Effector memory CD4-positive, alpha-beta T cell (primary cell): ENCODE results near the gene ACER3.

Experiments
- DNase-seq, 3 donors: peaks; one replicate each; pipeline ENCODE4 v3.0.0-alpha.2; 2020
- H3K27ac ChIP-seq: 2 replicates; pipeline ENCODE4 v1.7.0; 2013; ENCODE audit warnings: mild to moderate bottlenecking, low read length, moderate library complexity; ENCODE audit not compliant: insufficient read depth, poor library complexity, severe bottlenecking
- H3K27me3 ChIP-seq: replicated peaks from 2 replicates; pipeline ENCODE4 v1.7.0; 2013; ENCODE audit warnings: mild to moderate bottlenecking, low read length; ENCODE audit not compliant: insufficient read depth, control insufficient read depth, poor library complexity, severe bottlenecking
- H3K36me3 ChIP-seq: 2 replicates; pipeline ENCODE4 v1.7.0; 2013; ENCODE audit warnings: mild to moderate bottlenecking, low read length, moderate library complexity; ENCODE audit not compliant: control insufficient read depth, insufficient read depth
- H3K4me1 ChIP-seq: 2 replicates; pipeline ENCODE4 v1.7.0; 2013; ENCODE audit warnings: low read length, mild to moderate bottlenecking; ENCODE audit not compliant: control insufficient read depth, insufficient read depth, poor library complexity, severe bottlenecking
- H3K4me3 ChIP-seq: 2 replicates; pipeline ENCODE4 v1.7.0; 2013; ENCODE audit warnings: low read length, low read depth, mild to moderate bottlenecking; ENCODE audit not compliant: insufficient read depth, poor library complexity, severe bottlenecking
- H3K9me3 ChIP-seq: 2 replicates; pipeline ENCODE4 v1.7.0; 2013; ENCODE audit warnings: mild to moderate bottlenecking, low read length, moderate library complexity; ENCODE audit not compliant: control insufficient read depth

ACER3 gene

DNA sequence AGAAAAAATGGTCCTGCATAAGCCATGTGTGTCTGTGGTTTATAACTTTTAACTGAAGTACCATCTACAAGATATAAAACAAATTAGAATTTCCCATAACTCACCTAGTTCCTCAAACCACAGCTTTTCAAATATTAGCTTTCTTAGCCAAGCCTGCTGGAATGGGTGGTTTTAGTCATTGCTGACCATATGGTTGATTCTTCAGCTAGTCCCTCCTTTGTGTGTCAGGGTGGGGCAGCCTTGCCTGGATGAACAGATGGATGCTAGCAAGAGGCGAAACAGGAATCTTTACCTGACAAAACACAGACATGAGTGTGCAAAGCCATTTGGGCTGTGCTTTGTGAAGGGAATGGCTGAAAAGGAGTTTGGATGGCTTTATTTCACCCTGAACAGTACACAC, 166.6 kb downstream of the ACER3 start:
- Histone ChIP-seq H3K4me3 (no peak overlapping the region), H3K4me1 (no peaks in the 10 kb centered on the region), H3K36me3 (no peaks in the 10 kb centered on the region), H3K9me3 (no peaks in the 10 kb centered on the region), H3K27me3 (no peaks in the 10 kb centered on the region), H3K27ac (no peak overlapping the region)
- DNase-seq, result no peak

DNA sequence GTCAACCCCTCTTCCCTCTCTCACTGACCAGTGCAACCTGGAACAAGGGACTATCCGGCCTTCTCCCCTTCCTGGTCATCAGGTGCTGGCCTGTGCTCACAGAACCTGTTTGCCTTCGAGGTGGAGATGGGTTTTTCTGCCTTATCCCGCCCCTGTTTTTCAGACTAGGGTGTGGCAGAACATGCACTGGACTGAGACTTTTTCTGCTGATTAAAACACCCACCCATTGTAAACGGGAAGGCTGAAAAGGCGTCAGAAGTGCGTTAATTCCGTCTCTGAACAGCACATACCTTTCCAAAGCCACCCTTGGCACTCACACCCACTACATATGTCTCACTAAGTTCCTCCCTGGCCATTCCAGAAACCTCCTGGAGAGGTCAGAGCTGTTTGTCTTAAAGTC, 169.1 kb downstream of the ACER3 start:
- DNase-seq, result no peak

DNA sequence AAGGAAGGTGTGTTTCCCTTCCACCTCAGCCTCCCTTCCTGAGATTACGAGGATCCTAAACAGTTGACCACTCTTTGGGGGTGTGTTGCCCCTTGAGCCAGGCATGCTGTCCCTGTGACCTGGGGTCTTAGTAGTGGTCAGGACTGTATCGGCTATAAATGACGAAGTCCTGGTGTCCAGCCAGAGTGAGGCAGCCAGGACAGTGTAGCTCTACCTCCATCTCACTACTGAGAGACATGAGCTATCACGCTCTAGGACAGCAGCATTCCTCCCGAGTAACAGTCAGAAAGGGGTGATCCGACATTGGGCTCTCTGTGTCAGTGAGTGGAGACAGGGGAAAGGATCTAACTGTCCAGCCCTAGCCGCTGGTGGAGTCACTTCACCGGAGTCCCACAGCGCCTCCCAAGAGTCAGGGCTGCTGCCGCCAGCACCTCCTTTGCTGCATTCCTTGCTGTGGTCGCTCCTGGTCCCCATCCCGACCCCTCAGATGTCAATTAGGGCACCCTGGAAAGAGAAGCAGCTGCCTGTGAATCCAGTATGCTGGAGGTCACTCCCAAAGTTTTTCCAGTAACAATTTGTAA, 170.2 kb downstream of the ACER3 start:
- Histone ChIP-seq H3K27me3 (no peaks in the 10 kb centered on the region), H3K4me3 (no peak overlapping the region), H3K27ac (no peak overlapping the region), H3K4me1 (no peaks in the 10 kb centered on the region), H3K36me3 (no peaks in the 10 kb centered on the region), H3K9me3 (no peaks in the 10 kb centered on the region)
- no peak for DNase-seq

More for the DNA sequence above, 169.1 kb downstream of the ACER3 start:
- H3K9me3 ChIP-seq, result no peaks in the 10 kb centered on the region
- no peaks in the 10 kb centered on the region for H3K4me1 ChIP-seq
- no peak overlapping the region for H3K27ac ChIP-seq
- H3K4me3 ChIP-seq, result no peak overlapping the region
- H3K36me3 ChIP-seq, result no peaks in the 10 kb centered on the region
- no peaks in the 10 kb centered on the region for H3K27me3 ChIP-seq

DNA sequence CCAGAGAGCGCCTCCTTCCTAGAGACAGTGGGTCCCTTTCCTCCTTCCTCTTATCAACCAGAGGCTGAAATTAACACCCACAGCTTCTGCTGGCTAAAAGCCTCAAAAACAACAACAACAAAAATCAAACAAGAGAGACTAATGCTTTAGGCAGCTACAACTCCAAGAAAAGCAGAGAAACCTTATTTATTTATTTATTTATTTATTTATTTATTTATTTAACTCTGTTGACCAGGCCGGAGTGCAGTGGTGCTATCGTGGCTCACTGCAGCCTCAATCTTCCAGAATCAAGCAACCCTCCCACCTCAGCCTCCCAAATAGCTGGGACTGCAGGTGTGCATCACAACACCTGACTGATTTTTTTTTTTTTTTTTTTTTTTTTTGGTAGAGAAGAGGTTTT, 170.9 kb downstream of the ACER3 start:
- no peaks in the 10 kb centered on the region for H3K4me1 ChIP-seq
- no peak for DNase-seq
- H3K4me3 ChIP-seq, result no peak overlapping the region

DNA sequence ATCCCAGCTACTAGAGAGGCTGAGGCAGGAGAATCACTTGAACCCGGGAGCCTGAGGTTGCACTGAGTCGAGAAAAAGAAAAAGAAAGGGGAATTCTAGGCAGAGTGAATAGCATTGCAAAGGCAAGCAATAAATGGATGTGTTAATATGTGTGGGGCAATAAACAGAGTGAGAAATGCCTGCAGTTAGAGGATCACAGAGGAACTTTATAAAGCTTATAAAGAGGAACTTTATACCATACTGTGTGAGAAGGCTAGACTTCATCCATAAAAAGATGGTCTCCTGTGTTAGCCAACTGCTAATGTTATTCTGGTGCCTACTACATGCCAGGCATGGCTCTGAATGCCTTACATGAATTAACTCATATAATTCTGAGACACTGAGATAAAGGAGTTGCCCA, 174.3 kb downstream of the ACER3 start:
- no peak for DNase-seq
- Histone ChIP-seq H3K4me3 (no peak overlapping the region), H3K36me3 (no peaks in the 10 kb centered on the region), H3K27ac (no peak overlapping the region), H3K27me3 (peaks cover 6% of the 10 kb centered on the region), H3K9me3 (no peaks in the 10 kb centered on the region), H3K4me1 (peaks cover 4% of the 10 kb centered on the region)

More for the DNA sequence above, 170.9 kb downstream of the ACER3 start:
- H3K27ac ChIP-seq, result no peak overlapping the region
- no peaks in the 10 kb centered on the region for H3K9me3 ChIP-seq
- H3K36me3 ChIP-seq, result no peaks in the 10 kb centered on the region
- H3K27me3 ChIP-seq, result no peaks in the 10 kb centered on the region

DNA sequence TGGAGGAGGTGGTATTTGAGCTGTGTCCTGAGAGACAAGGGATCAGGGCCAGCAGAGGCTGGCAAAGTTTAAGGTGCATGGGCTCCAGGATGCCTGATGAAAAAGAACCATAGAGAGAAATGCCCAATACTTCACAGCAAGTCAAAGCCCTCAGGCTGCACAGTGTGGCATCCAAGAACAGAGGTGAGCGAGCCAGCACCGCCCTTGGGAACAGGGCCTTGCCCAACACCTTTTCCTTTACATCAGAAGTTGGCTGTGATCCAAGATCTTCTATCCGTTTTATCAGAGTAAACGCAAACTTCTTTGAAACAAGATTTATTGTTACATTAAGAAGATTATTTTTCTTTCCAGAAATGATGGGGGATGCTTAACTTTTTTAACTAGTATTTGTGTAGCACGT, 174.9 kb downstream of the ACER3 start:
- Histone ChIP-seq H3K36me3 (no peaks in the 10 kb centered on the region), H3K27ac (no peak overlapping the region), H3K27me3 (peaks cover 6% of the 10 kb centered on the region), H3K4me1 (peaks cover 4% of the 10 kb centered on the region), H3K9me3 (no peaks in the 10 kb centered on the region), H3K4me3 (no peak overlapping the region)
- no peak for DNase-seq

DNA sequence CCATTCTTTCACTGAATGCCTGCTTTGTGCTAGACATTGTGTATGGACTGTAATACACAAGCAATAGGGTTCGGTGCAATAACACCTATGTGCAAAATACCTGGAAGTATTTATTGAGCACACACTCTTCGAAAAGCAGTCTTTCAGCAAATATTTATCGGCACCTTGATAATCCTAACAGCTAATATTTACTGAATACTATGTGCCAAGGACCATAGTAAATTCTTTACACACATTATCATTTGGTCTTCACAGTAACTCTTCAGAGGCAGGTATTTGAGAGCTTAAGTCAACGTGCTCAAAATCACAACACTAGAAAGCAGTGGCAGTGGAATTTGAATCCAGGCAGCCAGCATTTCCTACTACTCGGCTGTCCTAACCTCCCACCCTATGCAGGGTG, 175.7 kb downstream of the ACER3 start:
- H3K36me3 ChIP-seq, result no peaks in the 10 kb centered on the region
- H3K27me3 ChIP-seq, result peaks cover 6% of the 10 kb centered on the region

DNA sequence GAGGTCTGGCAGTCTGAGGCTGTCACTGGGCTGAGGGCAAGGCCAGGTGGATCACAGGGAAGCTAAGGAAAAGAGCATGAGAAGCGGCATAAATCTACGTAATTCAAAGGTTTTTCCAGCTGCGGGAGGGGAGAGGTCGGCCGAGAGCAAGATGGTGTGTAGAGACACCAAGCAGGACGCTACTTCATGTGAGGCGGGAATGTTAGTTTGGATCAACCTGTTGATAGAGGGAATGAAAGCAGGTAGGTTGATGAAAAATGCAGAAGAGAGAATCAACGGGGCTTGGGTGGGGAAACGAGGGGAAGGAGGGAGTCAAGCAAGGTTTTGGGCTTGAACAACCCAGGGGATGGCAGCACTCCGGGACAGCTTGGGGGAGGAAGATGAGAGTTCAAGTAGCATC, 176.3 kb downstream of the ACER3 start:
- Histone ChIP-seq H3K4me1 (peaks cover 4% of the 10 kb centered on the region), H3K27ac (no peak overlapping the region), H3K27me3 (peaks cover 6% of the 10 kb centered on the region), H3K4me3 (no peak overlapping the region), H3K36me3 (no peaks in the 10 kb centered on the region), H3K9me3 (no peaks in the 10 kb centered on the region)
- no peak for DNase-seq

More for the DNA sequence above, 175.7 kb downstream of the ACER3 start:
- no peaks in the 10 kb centered on the region for H3K9me3 ChIP-seq
- no peak overlapping the region for H3K27ac ChIP-seq
- DNase-seq, result no peak
- H3K4me3 ChIP-seq, result no peak overlapping the region
- H3K4me1 ChIP-seq, result peaks cover 4% of the 10 kb centered on the region

DNA sequence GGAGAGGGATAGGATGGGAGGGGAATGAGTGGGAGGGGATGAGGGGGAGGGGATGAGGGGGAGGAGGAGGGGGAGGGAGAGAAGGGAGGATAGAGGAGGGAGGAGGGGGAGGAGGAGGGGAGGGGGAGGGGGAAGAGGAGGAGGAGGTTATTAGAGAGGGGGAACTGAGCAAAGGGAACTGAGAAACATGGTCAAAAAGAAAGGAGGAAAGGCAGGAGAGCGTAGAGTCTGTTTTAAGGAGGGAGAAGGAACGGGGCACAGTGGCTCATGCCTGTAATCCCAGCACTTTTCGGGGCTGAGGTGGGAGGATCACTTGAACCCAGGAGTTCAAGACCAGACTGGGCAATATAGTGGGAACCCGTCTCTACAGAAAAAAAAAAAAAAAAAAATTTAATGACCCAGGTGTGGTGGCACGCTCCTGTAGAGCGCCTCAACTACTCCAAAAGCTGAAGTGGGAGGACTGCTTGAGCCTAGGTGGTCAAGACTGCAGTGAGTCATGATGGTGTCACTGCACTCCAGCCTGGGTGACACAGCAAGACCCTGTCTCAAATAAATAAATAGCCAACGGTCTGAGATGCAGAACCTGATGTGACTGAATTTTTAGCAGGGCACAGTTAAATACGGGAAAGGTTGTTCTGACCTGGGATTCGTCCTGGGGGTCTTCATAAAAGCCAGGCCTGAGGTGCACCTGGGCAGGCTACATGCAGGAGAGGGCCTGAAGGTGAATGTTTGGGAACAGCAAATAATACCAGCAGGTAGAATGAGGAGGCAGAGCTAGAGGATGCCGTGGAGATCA, 177.5 kb downstream of the ACER3 start:
- H3K27ac ChIP-seq, result no peak overlapping the region
- H3K4me1 ChIP-seq, result peaks cover 4% of the 10 kb centered on the region
- peaks cover 6% of the 10 kb centered on the region for H3K27me3 ChIP-seq
- DNase-seq, result no peak
- no peak overlapping the region for H3K4me3 ChIP-seq
- no peaks in the 10 kb centered on the region for H3K9me3 ChIP-seq
- H3K36me3 ChIP-seq, result no peaks in the 10 kb centered on the region

DNA sequence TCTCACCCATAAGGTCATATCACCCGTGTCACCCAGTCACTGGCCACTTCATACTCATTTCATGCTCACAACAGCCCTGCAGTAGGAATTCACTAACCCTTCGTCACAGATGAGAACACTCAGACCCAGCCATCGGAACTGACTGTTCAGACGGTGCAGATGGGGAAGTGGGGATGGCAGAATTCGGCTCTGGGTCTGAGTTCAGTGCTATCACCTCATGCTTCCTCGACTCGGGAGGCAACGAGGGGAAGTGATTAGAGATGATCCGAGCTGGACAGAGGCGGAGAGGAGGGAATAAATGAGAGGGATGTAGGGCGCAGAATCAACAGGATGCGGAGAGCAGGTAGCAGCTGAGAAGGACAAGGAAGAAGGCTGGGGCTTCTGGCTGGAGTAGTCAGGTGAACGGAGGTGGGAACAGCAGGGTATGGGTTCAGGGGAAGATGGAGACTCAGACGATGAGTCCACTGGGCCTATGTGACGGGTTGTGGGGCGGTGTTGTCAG, 178.2 kb downstream of the ACER3 start:
- Histone ChIP-seq H3K4me1 (peaks cover 4% of the 10 kb centered on the region), H3K27ac (no peak overlapping the region), H3K4me3 (no peak overlapping the region), H3K36me3 (no peaks in the 10 kb centered on the region), H3K27me3 (peaks cover 6% of the 10 kb centered on the region), H3K9me3 (no peaks in the 10 kb centered on the region)
- DNase-seq, result no peak
